HG03558 (cell line): ENCODE measurements around the gene PLTP.

Experiments
- ATAC-seq: cut with Tn5 transposase; IDR thresholded peaks from one replicate; pipeline ENCODE4 v1.9.1; 2021; ENCODE audit warnings: moderate number of reproducible peaks; ENCODE audit not compliant: unreplicated experiment; ENCODE audit errors: extremely low read depth

PLTP gene

DNA sequence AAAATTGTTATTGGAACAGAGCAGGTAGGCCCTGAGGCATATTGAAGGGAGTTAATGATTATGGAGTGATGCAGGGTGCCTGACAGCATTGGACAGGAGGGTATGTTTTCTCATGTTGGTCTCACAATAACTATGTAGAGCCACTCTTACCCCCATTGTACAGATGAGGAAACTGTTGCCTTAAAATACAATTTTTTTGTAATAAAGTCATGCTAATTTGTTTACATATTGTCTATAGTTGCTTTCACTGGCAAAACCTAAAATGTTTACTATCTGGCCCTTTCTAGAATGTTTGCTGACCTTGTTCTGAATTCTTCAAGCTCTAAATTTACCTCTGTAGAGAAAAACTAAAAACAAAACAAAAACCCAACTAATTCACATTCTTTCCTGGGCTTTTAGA lies 60.5 kb downstream of the PLTP start:
- no peak for ATAC-seq

DNA sequence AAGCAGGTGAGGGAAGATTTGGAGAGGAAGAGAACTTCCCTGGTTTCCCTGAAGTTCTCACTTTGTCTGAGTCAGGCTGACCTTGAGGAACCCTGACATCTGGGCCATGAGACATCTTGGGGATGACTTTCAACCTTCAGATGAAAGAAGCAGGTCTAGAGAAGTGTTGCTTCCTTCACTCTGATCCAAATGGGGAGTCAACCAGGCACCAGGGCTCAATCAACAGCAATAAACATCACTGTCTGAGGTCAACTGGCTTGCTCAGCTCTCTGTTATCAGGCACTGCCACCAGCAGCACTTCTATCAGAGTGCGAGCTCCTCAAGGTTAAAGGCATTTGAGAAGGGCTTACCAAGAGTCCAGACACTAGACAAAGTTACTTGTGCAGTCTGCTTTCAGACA lies 61.0 kb downstream of the PLTP start:
- no peak for ATAC-seq

DNA sequence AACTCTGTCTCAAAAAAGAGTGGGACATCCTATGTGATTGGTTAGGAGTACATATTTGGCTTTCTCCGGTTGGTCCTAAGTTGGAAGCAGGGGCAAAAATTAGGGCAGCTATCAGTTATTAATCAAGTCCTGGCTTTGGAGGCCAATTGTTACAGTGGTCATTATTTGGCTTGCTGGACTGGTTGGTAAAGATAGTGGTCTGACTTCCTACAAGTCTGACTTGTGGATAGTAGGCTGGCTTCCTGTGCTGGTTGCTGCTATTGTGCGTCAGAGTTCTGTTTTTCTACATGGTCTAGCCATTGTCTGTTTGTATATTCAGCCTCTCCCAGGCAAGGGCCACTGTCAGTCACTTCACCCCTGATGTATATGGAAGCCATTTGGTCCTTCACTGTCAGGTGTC lies 61.7 kb downstream of the PLTP start:
- ATAC-seq = no peak

DNA sequence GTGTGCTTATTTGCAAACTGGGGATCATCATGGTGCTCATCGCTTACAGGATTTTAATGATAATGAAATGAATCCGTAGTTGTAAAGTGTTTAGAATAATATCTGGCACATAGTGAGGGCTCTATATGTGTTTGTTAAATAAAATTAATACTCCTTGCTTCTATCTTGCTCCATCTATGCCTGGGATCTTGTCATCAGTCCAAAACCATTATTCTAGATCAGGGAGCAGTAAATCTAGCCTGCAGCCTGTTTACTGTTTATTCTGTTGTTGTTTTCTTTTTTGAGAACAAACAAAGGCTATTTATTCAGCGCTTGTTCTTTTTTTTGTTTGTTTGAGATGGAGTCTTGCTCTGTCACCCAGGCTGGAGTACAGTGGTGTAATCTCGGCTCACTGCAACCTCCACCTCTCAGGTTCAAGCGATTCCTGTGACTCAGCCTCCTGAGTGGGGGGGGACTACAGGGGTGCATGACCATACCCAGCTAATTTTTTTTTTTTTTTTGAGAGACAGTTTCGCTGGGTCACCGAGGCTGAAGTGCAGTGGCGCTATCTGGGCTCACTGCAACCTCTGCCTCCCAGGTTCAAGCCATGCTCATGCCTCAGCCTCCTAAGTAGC lies 62.9 kb downstream of the PLTP start:
- ATAC-seq = no peak
